Neural cell (in vitro differentiated cells): ENCODE data around the gene ZC3HAV1.

Experiments used
- EZH2 ChIP-seq: fragments of 200-600, 300-800 bp; shearing (Covaris generic), sonication (generic); IDR thresholded peaks from 2 replicates; pipeline ENCODE4 v1.6.1; 2014; ENCODE audit warnings: antibody characterized with exemption, low read length, borderline replicate concordance, mild to moderate bottlenecking; ENCODE audit not compliant: insufficient read depth, poor library complexity, severe bottlenecking
- POLR2AphosphoS5 ChIP-seq: IDR thresholded peaks from 2 replicates; pipeline ENCODE4 v1.6.1; 2012
- RAD21 ChIP-seq: fragments of 450-650 bp; conservative IDR thresholded peaks from 2 replicates; pipeline ENCODE4 v1.6.1; 2014; ENCODE audit warnings: antibody characterized with exemption, mild to moderate bottlenecking, moderate library complexity
- TF ChIP-seq, protein P1 (sequence below): fragments of 450-650 bp; IDR thresholded peaks from 2 replicates; pipeline ENCODE4 v1.5.1; 2014; ENCODE audit warnings: antibody characterized with exemption, mild to moderate bottlenecking, moderate library complexity; ENCODE audit not compliant: poor library complexity, severe bottlenecking
- TF ChIP-seq, protein P2 (sequence below): IDR thresholded peaks from 2 replicates; pipeline ENCODE4 v1.6.1; 2012; ENCODE audit warnings: borderline replicate concordance

DNA sequence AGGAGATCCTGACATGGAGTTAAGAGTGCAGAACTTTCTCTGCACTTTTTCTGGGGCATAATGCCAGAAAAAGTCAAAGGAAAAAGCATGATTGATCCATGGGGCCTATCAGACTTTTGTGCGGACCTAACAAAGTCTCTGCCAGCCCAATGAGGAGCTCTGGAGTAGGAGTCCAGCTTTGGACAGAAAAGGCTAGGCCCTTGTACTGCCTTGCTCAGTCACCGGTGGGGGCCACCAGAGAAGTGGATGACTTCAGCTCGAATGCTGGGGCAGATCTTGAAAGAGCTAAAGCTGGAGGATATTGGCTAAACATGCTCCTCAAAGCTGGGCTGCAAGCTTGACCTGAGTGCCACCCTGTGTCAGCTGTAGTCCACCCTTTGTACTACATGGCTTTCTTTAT, 2.8 kb upstream of the ZC3HAV1 start:
- TF ChIP-seq, protein P1, sequence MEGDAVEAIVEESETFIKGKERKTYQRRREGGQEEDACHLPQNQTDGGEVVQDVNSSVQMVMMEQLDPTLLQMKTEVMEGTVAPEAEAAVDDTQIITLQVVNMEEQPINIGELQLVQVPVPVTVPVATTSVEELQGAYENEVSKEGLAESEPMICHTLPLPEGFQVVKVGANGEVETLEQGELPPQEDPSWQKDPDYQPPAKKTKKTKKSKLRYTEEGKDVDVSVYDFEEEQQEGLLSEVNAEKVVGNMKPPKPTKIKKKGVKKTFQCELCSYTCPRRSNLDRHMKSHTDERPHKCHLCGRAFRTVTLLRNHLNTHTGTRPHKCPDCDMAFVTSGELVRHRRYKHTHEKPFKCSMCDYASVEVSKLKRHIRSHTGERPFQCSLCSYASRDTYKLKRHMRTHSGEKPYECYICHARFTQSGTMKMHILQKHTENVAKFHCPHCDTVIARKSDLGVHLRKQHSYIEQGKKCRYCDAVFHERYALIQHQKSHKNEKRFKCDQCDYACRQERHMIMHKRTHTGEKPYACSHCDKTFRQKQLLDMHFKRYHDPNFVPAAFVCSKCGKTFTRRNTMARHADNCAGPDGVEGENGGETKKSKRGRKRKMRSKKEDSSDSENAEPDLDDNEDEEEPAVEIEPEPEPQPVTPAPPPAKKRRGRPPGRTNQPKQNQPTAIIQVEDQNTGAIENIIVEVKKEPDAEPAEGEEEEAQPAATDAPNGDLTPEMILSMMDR: no peak
- TF ChIP-seq, protein P2, sequence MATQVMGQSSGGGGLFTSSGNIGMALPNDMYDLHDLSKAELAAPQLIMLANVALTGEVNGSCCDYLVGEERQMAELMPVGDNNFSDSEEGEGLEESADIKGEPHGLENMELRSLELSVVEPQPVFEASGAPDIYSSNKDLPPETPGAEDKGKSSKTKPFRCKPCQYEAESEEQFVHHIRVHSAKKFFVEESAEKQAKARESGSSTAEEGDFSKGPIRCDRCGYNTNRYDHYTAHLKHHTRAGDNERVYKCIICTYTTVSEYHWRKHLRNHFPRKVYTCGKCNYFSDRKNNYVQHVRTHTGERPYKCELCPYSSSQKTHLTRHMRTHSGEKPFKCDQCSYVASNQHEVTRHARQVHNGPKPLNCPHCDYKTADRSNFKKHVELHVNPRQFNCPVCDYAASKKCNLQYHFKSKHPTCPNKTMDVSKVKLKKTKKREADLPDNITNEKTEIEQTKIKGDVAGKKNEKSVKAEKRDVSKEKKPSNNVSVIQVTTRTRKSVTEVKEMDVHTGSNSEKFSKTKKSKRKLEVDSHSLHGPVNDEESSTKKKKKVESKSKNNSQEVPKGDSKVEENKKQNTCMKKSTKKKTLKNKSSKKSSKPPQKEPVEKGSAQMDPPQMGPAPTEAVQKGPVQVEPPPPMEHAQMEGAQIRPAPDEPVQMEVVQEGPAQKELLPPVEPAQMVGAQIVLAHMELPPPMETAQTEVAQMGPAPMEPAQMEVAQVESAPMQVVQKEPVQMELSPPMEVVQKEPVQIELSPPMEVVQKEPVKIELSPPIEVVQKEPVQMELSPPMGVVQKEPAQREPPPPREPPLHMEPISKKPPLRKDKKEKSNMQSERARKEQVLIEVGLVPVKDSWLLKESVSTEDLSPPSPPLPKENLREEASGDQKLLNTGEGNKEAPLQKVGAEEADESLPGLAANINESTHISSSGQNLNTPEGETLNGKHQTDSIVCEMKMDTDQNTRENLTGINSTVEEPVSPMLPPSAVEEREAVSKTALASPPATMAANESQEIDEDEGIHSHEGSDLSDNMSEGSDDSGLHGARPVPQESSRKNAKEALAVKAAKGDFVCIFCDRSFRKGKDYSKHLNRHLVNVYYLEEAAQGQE: no peak
- TF ChIP-seq RAD21: no peak
- TF ChIP-seq POLR2AphosphoS5: no peak
- no peak for TF ChIP-seq EZH2
